ENCODE results near the gene BMPER. TPM values are rescaled to one million over a fixed set of nuclear protein-coding genes. Genes with fewer than 3 reads are reported as not detected.

BMPER gene
- total and polyA plus RNA-seq, 10 of the 15 experiments (the other 5 are each of a cell fraction or from before 2014, with no cell fraction given), result 0.02 to 0.08 TPM; not detected in 8

- Histone ChIP-seq H3K36me3 (ENCODE audit: control insufficient read depth in 2 of 2, insufficient read depth in 2 of 2, low read length in 1 of 2) (no peaks in the 10 kb centered on the region), H3K27ac (ENCODE audit: control insufficient read depth, insufficient read depth) (no peak overlapping the region), H4K20me1 (ENCODE audit: control insufficient read depth, insufficient read depth) (no peaks in the 10 kb centered on the region), H3K4me2 (ENCODE audit: control insufficient read depth, insufficient read depth) (no peak overlapping the region), H3K27me3 (replicated peaks in 1 of 2; ENCODE audit: control insufficient read depth in 2 of 2, insufficient read depth in 2 of 2, low read length in 1 of 2) (no peaks in the 10 kb centered on the region), H3K4me1 (ENCODE audit: control insufficient read depth, insufficient read depth, low read length) (no peaks in the 10 kb centered on the region), H3K9me3 (replicated peaks; ENCODE audit: control insufficient read depth, insufficient read depth, low read length) (no peaks in the 10 kb centered on the region; the same call in 2 of the 3 replicates), H3K9ac (ENCODE audit: control insufficient read depth, insufficient read depth, low read length) (no peak overlapping the region), H3K79me2 (ENCODE audit: control insufficient read depth, insufficient read depth, low read length) (no peaks in the 10 kb centered on the region), H2AFZ (ENCODE audit: control insufficient read depth, low read depth, low read length) (no peak overlapping the region), H3K4me3 (no peak overlapping the region)
- no TSS peak for BruUV-seq (replicated peaks)
- FAIRE-seq, result no peak
- no peak for TF ChIP-seq EZH2 (IDR thresholded peaks at IDR 0.05; ENCODE audit: borderline replicate concordance, control insufficient read depth, low read depth, low read length)
- TF ChIP-seq SUPT20H (IDR thresholded peaks at IDR 0.05; ENCODE audit: borderline replicate concordance, control insufficient read depth, low read depth, low read length), result no peak
- TF ChIP-seq PML (IDR thresholded peaks at IDR 0.05; ENCODE audit: low read length), result no peak
- no peak for TF ChIP-seq ELK1 (IDR thresholded peaks at IDR 0.05; ENCODE audit: low read depth, low read length)
- ATAC-seq, result no peak
- 11% methylated on average over 3 of the region's 3 CpGs for WGBS (ENCODE audit: insufficient coverage, insufficient replicate concordance, low lambda C conversion rate, missing lambda C conversion rate)
- ChIA-PET CTCF (no interaction called here), RAD21 (ENCODE audit: unreplicated experiment) (no interaction called here), SMC1A (ENCODE audit: uncharacterized antibody, unreplicated experiment) (no interaction called here), POLR2A (no interaction called here)
- no peak for DNase-seq (ENCODE audit: low read depth, low spot score)
- in situ Hi-C loops (cut with MboI), result no loop called here
- intact Hi-C loops (cut with micrococcal nuclease; ENCODE audit: unreplicated experiment), result no loop called here
These were observed 47.5 kb downstream of the BMPER start for GRCh38 chr7:33952824-33953223.

- Histone ChIP-seq H3K4me2 (ENCODE audit: control insufficient read depth, insufficient read depth) (no peak overlapping the region), H2AFZ (ENCODE audit: control insufficient read depth, low read depth, low read length) (no peak overlapping the region), H3K27me3 (replicated peaks in 1 of 2; ENCODE audit: control insufficient read depth in 2 of 2, insufficient read depth in 2 of 2, low read length in 1 of 2) (no peaks in the 10 kb centered on the region), H3K27ac (ENCODE audit: control insufficient read depth, insufficient read depth) (no peak overlapping the region), H3K9ac (ENCODE audit: control insufficient read depth, insufficient read depth, low read length) (no peak overlapping the region), H3K36me3 (ENCODE audit: control insufficient read depth in 2 of 2, insufficient read depth in 2 of 2, low read length in 1 of 2) (no peaks in the 10 kb centered on the region), H3K79me2 (ENCODE audit: control insufficient read depth, insufficient read depth, low read length) (no peaks in the 10 kb centered on the region), H3K4me1 (ENCODE audit: control insufficient read depth, insufficient read depth, low read length) (no peaks in the 10 kb centered on the region), H4K20me1 (ENCODE audit: control insufficient read depth, insufficient read depth) (no peaks in the 10 kb centered on the region), H3K9me3 (replicated peaks; ENCODE audit: control insufficient read depth, insufficient read depth, low read length) (no peaks in the 10 kb centered on the region), H3K4me3 (no peak overlapping the region)
- FAIRE-seq, result no peak
- WGBS (ENCODE audit: insufficient coverage, insufficient replicate concordance, low lambda C conversion rate, missing lambda C conversion rate), result 52% methylated on average over 1 of the region's 1 CpG
- CTCF ChIA-PET, result interaction anchor here (2.4 kb wide), 1 partner anchor 25 kb away, joined by 12 read pairs; no protein-coding TSS in a partner anchor
- DNase-seq (ENCODE audit: low read depth, low spot score), result no peak
- SMC1A ChIA-PET (ENCODE audit: uncharacterized antibody, unreplicated experiment), result interaction anchor here (1.2 kb wide), 1 partner anchor 17 kb away, joined by 3 read pairs; no protein-coding TSS in a partner anchor
- no TSS peak for BruUV-seq (replicated peaks)
- in situ Hi-C loops (cut with MboI) (no loop called here), intact Hi-C loops (cut with micrococcal nuclease; ENCODE audit: unreplicated experiment) (no loop called here)
- POLR2A ChIA-PET, result no interaction called here
- ATAC-seq, result no peak
- RAD21 ChIA-PET (ENCODE audit: unreplicated experiment), result no interaction called here
- TF ChIP-seq MEF2A (IDR thresholded peaks at IDR 0.05; ENCODE audit: insufficient read depth, low read depth, low read length) (no peak), RB1 (IDR thresholded peaks at IDR 0.05; ENCODE audit: borderline replicate concordance) (no peak), YY1 (IDR thresholded peaks at IDR 0.05; ENCODE audit: low read depth, low read length) (no peak), SREBF2 (IDR thresholded peaks at IDR 0.05; ENCODE audit: low read length) (no peak), TARDBP (IDR thresholded peaks at IDR 0.05; ENCODE audit: borderline replicate concordance) (no peak), FOS (IDR thresholded peaks at IDR 0.05; ENCODE audit: borderline replicate concordance, extremely low read depth, insufficient read length) (no peak), CREB1 (IDR thresholded peaks at IDR 0.05; ENCODE audit: low read depth) (no peak), RAD21 (IDR thresholded peaks at IDR 0.05; ENCODE audit: insufficient read depth, low read depth, low read length) (no peak), USF1 (IDR thresholded peaks at IDR 0.05; ENCODE audit: borderline replicate concordance, extremely low read length, insufficient read depth, low read depth, low read length) (no peak)
These were observed 52.8 kb downstream of the BMPER start for GRCh38 chr7:33958104-33958503.
